Spleen (tissue), 11 donors: Measurements from ENCODE around the gene HSDL1. TPM values are rescaled to one million over a fixed set of nuclear protein-coding genes. Genes with fewer than 3 reads are reported as not detected.

Experiments used
- DNase-seq: peaks from one replicate; pipeline ENCODE4 v3.0.0-alpha.2; 2020
- H3K27ac ChIP-seq, 8 donors: fragments of 200-600 bp; sonication (generic) in 7 of 8; 1 replicate in 4 of 8; 2 replicates in 4 of 8; pipeline versions ENCODE4 v1.5.0 to v1.8.0; 2016 to 2021; ENCODE audit warnings: inconsistent platforms in 4 of 8, mild to moderate bottlenecking in 4 of 8, moderate library complexity in 1 of 8
- H3K27me3 ChIP-seq, 7 donors: fragments of 200-600 bp; sonication (generic) in 6 of 7; replicated peaks in 1 of 7; 1 replicate in 4 of 7; 2 replicates in 3 of 7; pipeline versions ENCODE4 v1.5.0 to v1.8.0; 2016 to 2021; ENCODE audit warnings: inconsistent platforms in 3 of 7, mild to moderate bottlenecking in 1 of 7
- H3K36me3 ChIP-seq, 6 donors: fragments of 200-600 bp; sonication (generic) in 5 of 6; 1 replicate in 4 of 6; 2 replicates in 2 of 6; pipeline versions ENCODE4 v1.5.0 to v1.8.0; 2016 to 2021; ENCODE audit warnings: inconsistent platforms in 2 of 6
- H3K4me1 ChIP-seq, 6 donors: fragments of 200-600 bp; sonication (generic) in 5 of 6; 1 replicate in 3 of 6; 2 replicates in 3 of 6; pipeline versions ENCODE4 v1.5.0 to v1.8.0; 2016 to 2021; ENCODE audit warnings: inconsistent platforms in 3 of 6
- H3K4me3 ChIP-seq, 8 donors: fragments of 200-600 bp; sonication (generic) in 7 of 8; 1 replicate in 4 of 8; 2 replicates in 4 of 8; pipeline versions ENCODE4 v1.5.0 to v1.8.0; 2016 to 2021; ENCODE audit warnings: inconsistent platforms in 4 of 8, mild to moderate bottlenecking in 4 of 8, moderate library complexity in 2 of 8
- H3K9me3 ChIP-seq, 8 donors: fragments of 200-600 bp; sonication (generic) in 7 of 8; 1 replicate in 4 of 8; 2 replicates in 4 of 8; pipeline versions ENCODE4 v1.5.0 to v1.8.0; 2016 to 2021; ENCODE audit warnings: inconsistent platforms in 4 of 8
- POLR2A ChIP-seq, 3 donors: fragments of 450-650 bp; IDR thresholded peaks; one replicate each; pipeline ENCODE4 v1.5.1; 2017; ENCODE audit warnings: antibody characterized with exemption in 3 of 3, mild to moderate bottlenecking in 1 of 3
- POLR2AphosphoS5 ChIP-seq, 3 donors: sonication (generic); formaldehyde crosslinking; IDR thresholded peaks; one replicate each; pipeline ENCODE4 v1.5.1; 2017; ENCODE audit warnings: antibody characterized with exemption in 3 of 3
- WGBS, 5 donors: extraction: QIAGEN DNeasy Blood & Tissue Kit in 3 of 5; methylation state at CpG; one replicate each; pipeline versions ENCODE4 v1.1.5 to v1.1.7; 2013 to 2018; 5-methylcytosine and 5-hydroxymethylcytosine counted together
- intact Hi-C: fragments of 100-400 bp; cut with DNase I; formaldehyde crosslinking; loops from one replicate; pipeline ENCODE4 v1.15.0; 2023; ENCODE audit warnings: low total_unique reads
- polyA plus RNA-seq, 3 donors: library from polyadenylated mRNA; stranded (reverse); fragments of 200-250 nt; gene quantifications; one replicate each; pipeline ENCODE4 v1.2.1, GENCODE V29; 2013
- total RNA-seq, 7 donors: library from RNA; depleted of rRNA in 3 of 7; stranded (reverse); fragments of >200 nt in 3 of 7; fragmentation: NEBNext Ultra II Directional in 4 of 7; extraction: Animal tissue kit (Norgen Biotek cat#: 25700) in 4 of 7; gene quantifications; one replicate each; pipeline versions ENCODE4 v1.1.0 to v1.2.1, GENCODE V29; 2016 to 2021
- TF ChIP-seq, protein P1 (sequence below), 11 experiments: fragments of 200-600 bp in 7 of 11; fragments of 450-650 bp in 4 of 11; sonication (generic) in 4 of 11; IDR thresholded peaks in 8 of 11; conservative IDR thresholded peaks in 3 of 11; 1 replicate in 7 of 11; 2 replicates in 4 of 11; pipeline versions ENCODE4 v1.4.0 to v1.8.0; 2016 to 2021; ENCODE audit warnings: antibody characterized with exemption in 11 of 11, inconsistent platforms in 4 of 11, mild to moderate bottlenecking in 1 of 11
- donor health status: healthy with polysubstance abuse.
- donor health status: DM: no; HTN: no; CAD: no; lungs with moderate emphysema.
- donor health status: DM: no; HTN: no; CAD: no.
- donor health status: Bipolar disorder and iron deficiency.
- donor health status: healthy.
- donor health status: DM: no; HTN: no; CAD: no.
- donor health status: DM: yes; HTN: yes; CAD: no.

The HSDL1 gene
- total and polyA plus RNA-seq, 10 donors = 10.1 to 29.0 (median 20.0) TPM

DNA sequence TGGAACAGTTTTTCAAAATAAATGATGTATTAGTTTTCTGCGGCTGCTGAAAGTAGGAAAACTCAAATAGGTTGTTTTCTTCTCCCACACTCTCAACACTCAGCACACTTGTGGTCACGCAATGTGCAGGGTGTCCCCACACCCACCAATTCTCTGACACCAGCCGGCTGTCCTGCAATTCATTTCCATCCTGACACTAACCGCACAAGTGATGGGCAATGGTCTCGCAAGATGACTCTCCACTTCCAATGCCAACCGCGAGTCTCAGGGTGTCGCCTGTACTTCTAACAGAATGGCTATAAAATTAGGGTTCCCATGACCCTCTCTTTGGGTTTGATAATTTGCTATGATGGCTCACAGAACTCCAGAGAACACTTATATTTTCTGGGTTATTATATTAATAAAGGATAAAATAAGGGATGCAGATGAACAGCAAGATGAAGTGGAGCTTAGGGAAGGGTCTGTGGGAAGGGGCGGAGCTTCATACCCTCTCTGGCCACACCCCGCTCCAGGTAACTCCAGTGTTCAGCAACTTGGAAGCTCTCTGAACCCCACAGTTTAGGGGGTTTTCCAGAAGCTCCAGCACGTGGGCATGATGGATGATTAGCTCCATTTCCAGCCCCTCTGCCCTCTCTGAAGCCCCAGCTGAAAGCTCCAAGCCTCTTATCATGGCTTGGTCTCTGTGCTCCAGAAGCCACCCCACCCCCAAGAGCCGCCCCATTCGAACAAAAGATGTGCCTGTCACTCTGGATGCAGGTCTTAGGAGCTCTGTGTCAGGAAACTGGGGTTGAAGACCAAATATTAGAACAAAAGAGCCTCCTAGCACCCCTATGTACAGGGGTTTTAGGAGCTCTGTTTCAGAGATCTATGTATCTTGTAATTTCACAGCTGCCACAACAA is 22.1 kb upstream of the HSDL1 start:
- H3K27ac ChIP-seq = no peak overlapping the region
- peak; percentile 47 for DNase-seq
- TF ChIP-seq, protein P1, sequence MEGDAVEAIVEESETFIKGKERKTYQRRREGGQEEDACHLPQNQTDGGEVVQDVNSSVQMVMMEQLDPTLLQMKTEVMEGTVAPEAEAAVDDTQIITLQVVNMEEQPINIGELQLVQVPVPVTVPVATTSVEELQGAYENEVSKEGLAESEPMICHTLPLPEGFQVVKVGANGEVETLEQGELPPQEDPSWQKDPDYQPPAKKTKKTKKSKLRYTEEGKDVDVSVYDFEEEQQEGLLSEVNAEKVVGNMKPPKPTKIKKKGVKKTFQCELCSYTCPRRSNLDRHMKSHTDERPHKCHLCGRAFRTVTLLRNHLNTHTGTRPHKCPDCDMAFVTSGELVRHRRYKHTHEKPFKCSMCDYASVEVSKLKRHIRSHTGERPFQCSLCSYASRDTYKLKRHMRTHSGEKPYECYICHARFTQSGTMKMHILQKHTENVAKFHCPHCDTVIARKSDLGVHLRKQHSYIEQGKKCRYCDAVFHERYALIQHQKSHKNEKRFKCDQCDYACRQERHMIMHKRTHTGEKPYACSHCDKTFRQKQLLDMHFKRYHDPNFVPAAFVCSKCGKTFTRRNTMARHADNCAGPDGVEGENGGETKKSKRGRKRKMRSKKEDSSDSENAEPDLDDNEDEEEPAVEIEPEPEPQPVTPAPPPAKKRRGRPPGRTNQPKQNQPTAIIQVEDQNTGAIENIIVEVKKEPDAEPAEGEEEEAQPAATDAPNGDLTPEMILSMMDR (IDR thresholded peaks at IDR 0.05 in 8 of 11, conservative IDR thresholded peaks at IDR 0.05 in 3 of 11) = no peak
- TF ChIP-seq POLR2A (IDR thresholded peaks at IDR 0.05) (no peak), POLR2AphosphoS5 (IDR thresholded peaks at IDR 0.05) (no peak)
- H3K9me3 ChIP-seq = no peaks in the 10 kb centered on the region
- intact Hi-C loops = no loop called here
- H3K27me3 ChIP-seq = peaks cover 0 to 44% (median 5%) of the 10 kb centered on the region in 7 donors
- H3K36me3 ChIP-seq = no peaks in the 10 kb centered on the region
- 70 to 81% (median 72%) methylated on average over 13 of the region's 13 CpGs for WGBS, 5 donors
- H3K4me1 ChIP-seq = no peaks in the 10 kb centered on the region
- no peak overlapping the region for H3K4me3 ChIP-seq

GRCh38 chr16:84165746-84166145 is 20.8 kb upstream of the HSDL1 start:
- H3K9me3 ChIP-seq = no peaks in the 10 kb centered on the region
- no peak for TF ChIP-seq POLR2AphosphoS5 (IDR thresholded peaks at IDR 0.05)
- no peak for TF ChIP-seq POLR2A (IDR thresholded peaks at IDR 0.05)
- TF ChIP-seq, protein P1 (IDR thresholded peaks at IDR 0.05 in 8 of 11, conservative IDR thresholded peaks at IDR 0.05 in 3 of 11) = no peak
- peaks cover 0 to 54% (median 5%) of the 10 kb centered on the region in 7 donors for H3K27me3 ChIP-seq
- intact Hi-C loops = no loop called here
- WGBS, 5 donors = 91 to 96% (median 93%) methylated on average over 7 of the region's 7 CpGs
- no peaks in the 10 kb centered on the region for H3K4me1 ChIP-seq
- H3K27ac ChIP-seq = no peak overlapping the region
- peak; percentile 6 for DNase-seq
- no peak overlapping the region for H3K4me3 ChIP-seq
- no peaks in the 10 kb centered on the region for H3K36me3 ChIP-seq

- 51 to 77% (median 67%) methylated on average over 3 of the region's 3 CpGs for WGBS, 5 donors
- no peak for DNase-seq
- no peaks in the 10 kb centered on the region for H3K36me3 ChIP-seq
- H3K27me3 ChIP-seq = peaks cover 0 to 56% (median 9%) of the 10 kb centered on the region in 7 donors
- no peaks in the 10 kb centered on the region for H3K9me3 ChIP-seq
- H3K4me1 ChIP-seq = no peaks in the 10 kb centered on the region
- H3K4me3 ChIP-seq = no peak overlapping the region
- intact Hi-C loops = no loop called here
- TF ChIP-seq POLR2A (IDR thresholded peaks at IDR 0.05) (no peak), POLR2AphosphoS5 (IDR thresholded peaks at IDR 0.05) (no peak)
- TF ChIP-seq, protein P1 (IDR thresholded peaks at IDR 0.05 in 8 of 11, conservative IDR thresholded peaks at IDR 0.05 in 3 of 11) = no peak
- H3K27ac ChIP-seq = no peak overlapping the region
Observed at GRCh38 chr16:84161801-84162200, 16.8 kb upstream of the HSDL1 start.

DNA sequence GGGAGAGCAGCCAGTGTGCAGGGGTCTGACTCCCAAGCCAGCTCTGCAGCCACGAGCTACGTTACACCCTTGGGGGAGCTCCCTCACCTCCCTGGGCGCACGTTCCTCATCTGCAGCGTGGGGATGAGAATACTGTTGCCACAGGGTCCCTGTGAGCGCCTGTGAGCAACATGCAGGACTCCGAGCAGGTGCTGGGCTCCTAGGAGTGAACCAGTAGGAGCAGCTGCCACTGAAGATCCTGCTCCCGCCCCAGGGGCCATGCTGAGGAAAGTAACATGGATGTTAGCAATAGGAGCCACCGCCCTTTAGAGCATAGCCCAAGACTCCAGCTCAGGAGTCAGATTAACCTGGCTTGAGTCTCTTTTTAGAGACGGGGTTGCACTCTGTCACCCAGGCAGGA is 16.1 kb upstream of the HSDL1 start:
- 75 to 86% (median 82%) methylated on average over 10 of the region's 10 CpGs for WGBS, 5 donors
- intact Hi-C loops = no loop called here
- DNase-seq = peak; percentile 43
- no peak overlapping the region for H3K27ac ChIP-seq
- no peaks in the 10 kb centered on the region for H3K4me1 ChIP-seq
- H3K9me3 ChIP-seq = no peaks in the 10 kb centered on the region
- no peaks in the 10 kb centered on the region for H3K36me3 ChIP-seq
- no peak overlapping the region for H3K4me3 ChIP-seq
- TF ChIP-seq POLR2A (IDR thresholded peaks at IDR 0.05) (no peak), POLR2AphosphoS5 (IDR thresholded peaks at IDR 0.05) (no peak)
- TF ChIP-seq, protein P1 (IDR thresholded peaks at IDR 0.05 in 8 of 11, conservative IDR thresholded peaks at IDR 0.05 in 3 of 11) = no peak
- peaks cover 0 to 55% (median 9%) of the 10 kb centered on the region in 7 donors for H3K27me3 ChIP-seq
